Fibroblast of villous mesenchyme (primary cell): ENCODE data around the gene PCDHGA4. TPM values are rescaled to one million over a fixed set of nuclear protein-coding genes. Genes with fewer than 3 reads are reported as not detected.
A peak's percentile ranks its signal among the peaks of the same experiment; 100 is the strongest.
"Not testable (repeated sequence)": the region's sequence is repeated elsewhere in the genome, so short reads cannot be mapped to it uniquely, and the experiment has no call there.

Experiments
- DNase-seq: peaks from one replicate; pipeline ENCODE4 v3.0.0-alpha.2; 2010; ENCODE audit warnings: low read depth
- H3K4me3 ChIP-seq: 2 replicates; pipeline ENCODE4 v1.5.1; 2011; ENCODE audit warnings: low read depth, mild to moderate bottlenecking, low read length
- total RNA-seq: library from RNA; depleted of rRNA; stranded (reverse); fragments of >200 nt; gene quantifications from 2 replicates; pipeline ENCODE4 v1.2.3, GENCODE V29; 2012
- TF ChIP-seq, protein P1 (sequence below): IDR thresholded peaks from 2 replicates; pipeline ENCODE4 v1.5.1; 2012; ENCODE audit warnings: low read depth, mild to moderate bottlenecking, low read length; ENCODE audit not compliant: insufficient read depth

PCDHGA4 gene
- total RNA-seq, 1 donor = 7.3 TPM

DNA sequence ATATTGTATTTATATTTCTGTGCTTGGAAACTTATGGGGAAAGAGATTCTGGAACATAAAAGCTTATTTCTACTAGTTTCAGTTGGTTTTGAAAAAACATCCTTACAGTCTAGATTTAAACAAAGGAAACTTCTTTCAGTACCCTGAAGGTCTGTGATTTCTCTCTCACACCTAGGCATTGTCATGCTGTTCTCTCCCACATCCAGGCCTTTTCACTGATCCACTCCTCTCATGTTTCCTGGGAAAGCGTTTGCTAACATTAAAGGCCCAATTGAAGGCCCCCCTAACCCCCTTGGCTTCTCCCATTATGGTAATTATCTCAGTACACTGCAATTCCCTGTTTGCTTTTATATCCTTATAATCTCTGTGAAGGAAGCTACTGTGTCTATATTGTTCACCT, 12.0 kb upstream of the PCDHGA4 start:
- DNase-seq = no peak
- TF ChIP-seq, protein P1, sequence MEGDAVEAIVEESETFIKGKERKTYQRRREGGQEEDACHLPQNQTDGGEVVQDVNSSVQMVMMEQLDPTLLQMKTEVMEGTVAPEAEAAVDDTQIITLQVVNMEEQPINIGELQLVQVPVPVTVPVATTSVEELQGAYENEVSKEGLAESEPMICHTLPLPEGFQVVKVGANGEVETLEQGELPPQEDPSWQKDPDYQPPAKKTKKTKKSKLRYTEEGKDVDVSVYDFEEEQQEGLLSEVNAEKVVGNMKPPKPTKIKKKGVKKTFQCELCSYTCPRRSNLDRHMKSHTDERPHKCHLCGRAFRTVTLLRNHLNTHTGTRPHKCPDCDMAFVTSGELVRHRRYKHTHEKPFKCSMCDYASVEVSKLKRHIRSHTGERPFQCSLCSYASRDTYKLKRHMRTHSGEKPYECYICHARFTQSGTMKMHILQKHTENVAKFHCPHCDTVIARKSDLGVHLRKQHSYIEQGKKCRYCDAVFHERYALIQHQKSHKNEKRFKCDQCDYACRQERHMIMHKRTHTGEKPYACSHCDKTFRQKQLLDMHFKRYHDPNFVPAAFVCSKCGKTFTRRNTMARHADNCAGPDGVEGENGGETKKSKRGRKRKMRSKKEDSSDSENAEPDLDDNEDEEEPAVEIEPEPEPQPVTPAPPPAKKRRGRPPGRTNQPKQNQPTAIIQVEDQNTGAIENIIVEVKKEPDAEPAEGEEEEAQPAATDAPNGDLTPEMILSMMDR = no peak
- no peak overlapping the region for H3K4me3 ChIP-seq

GRCh38 chr5:141343242-141343952, 11.4 kb upstream of the PCDHGA4 start, which contains the start of gene PCDHGA3:
PCDHGA3 (plus strand) TSS chr5:141343829; CDS start chr5:141344034, 205 bp downstream.
- DNase-seq = peak; percentile 61
- TF ChIP-seq, protein P1 = peak; percentile 55
- H3K4me3 ChIP-seq = peak within 1 kb of the TSS; percentile 51

DNA sequence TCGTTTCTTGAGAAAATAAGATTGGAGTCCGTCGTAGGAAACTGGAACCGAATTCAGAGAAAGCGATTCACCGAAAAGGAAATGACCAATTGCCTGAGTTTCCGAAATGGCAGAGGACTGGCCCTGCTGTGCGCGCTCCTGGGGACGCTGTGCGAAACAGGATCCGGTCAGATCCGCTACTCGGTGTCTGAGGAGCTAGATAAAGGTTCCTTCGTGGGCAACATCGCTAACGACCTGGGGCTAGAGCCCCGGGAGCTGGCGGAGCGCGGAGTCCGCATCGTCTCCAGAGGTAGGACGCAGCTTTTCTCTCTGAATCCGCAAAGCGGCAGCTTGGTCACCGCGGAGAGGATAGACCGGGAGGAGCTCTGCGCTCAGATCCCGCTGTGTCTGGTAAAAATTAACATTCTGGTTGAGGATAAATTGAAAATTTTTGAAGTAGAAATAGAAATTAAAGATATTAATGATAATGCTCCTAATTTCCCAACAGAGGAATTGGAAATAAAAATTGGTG, 10.8 kb upstream of the PCDHGA4 start:
- peak overlapping the region; percentile 51 for H3K4me3 ChIP-seq
- TF ChIP-seq, protein P1 = no peak
- no peak for DNase-seq

DNA sequence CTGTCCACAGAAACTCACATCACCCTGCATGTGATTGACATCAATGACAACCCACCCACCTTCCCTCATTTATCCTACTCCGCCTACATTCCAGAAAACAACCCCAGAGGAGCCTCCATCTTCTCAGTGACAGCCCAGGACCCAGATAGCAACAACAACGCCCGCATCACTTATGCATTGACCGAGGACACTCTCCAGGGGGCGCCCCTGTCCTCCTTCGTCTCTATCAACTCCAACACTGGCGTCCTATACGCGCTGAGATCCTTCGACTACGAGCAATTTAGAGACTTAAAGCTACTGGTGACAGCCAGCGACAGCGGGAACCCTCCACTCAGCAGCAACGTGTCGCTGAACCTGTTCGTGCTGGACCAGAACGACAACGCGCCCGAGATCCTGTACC, 9.5 kb upstream of the PCDHGA4 start:
- TF ChIP-seq, protein P1 = no peak
- no peak for DNase-seq
- no peak overlapping the region for H3K4me3 ChIP-seq

- not testable (repeated sequence) for H3K4me3 ChIP-seq, DNase-seq
Observed at GRCh38 chr5:141346017-141346416, 8.8 kb upstream of the PCDHGA4 start.

DNA sequence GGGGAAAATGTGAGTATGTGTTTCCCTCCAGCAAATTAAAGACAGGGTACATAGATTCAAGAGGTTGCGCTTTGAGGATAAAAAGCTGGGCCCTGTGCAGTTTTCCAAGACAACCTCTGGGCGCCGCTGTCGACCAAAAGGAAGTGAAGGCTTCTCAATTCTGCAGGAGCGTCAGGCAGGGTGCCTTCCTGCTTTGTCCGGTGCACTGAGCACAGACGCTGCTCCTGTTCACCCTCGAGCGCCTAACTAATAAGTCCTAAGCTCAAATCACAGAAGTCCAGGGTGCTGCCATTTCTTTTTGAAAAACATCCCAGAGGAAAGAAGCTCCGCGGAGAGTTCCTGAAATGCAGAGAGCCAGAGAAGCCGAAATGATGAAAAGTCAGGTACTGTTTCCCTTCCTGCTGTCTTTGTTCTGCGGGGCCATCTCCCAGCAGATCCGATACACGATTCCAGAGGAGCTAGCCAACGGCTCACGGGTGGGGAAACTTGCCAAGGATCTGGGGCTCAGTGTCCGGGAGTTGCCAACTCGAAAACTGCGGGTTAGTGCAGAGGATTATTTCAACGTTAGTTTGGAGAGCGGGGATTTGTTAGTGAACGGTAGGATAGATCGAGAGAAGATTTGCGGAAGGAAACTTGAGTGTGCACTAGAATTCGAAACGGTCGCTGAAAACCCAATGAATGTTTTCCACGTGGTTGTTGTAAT, 4.8 kb upstream of the PCDHGA4 start, which contains the start of gene PCDHGB1:
Gene PCDHGB1 (plus strand): TSS at position 183 of the 703 bp plus-strand sequence. CDS start 162 bp downstream, at position 345.
- TF ChIP-seq, protein P1 = peak; percentile 59
- DNase-seq = peak; percentile 52
- H3K4me3 ChIP-seq = peak within 1 kb of the TSS; percentile 24

DNA sequence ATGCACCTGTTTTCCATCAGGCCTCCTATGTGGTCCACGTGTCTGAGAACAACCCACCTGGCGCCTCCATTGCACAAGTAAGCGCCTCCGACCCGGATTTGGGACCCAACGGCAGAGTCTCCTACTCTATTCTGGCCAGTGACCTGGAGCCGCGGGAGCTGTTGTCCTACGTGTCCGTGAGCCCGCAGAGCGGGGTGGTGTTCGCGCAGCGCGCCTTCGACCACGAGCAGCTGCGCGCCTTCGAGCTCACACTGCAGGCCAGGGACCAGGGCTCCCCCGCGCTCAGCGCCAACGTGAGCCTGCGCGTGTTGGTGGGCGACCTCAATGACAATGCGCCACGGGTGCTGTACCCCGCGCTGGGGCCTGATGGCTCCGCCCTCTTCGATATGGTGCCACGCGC, 3.2 kb upstream of the PCDHGA4 start:
- DNase-seq = no peak

More for the DNA sequence above, 3.2 kb upstream of the PCDHGA4 start:
- TF ChIP-seq, protein P1 = no peak
- no peak overlapping the region for H3K4me3 ChIP-seq
